DND-41 (cell line): Measurements from ENCODE around the gene SYNE1.

Experiments used
- ATAC-seq: fragments of 200-7000 bp; cut with Tn5 transposase; 3 replicates; pipeline ENCODE4 v1.9.1; 2021; ENCODE audit warnings: low read depth; ENCODE audit not compliant: insufficient read depth
- DNase-seq: peaks from one replicate; pipeline ENCODE4 v3.0.0-alpha.2; 2020
- H2AFZ ChIP-seq: 2 replicates; pipeline ENCODE4 v1.6.0; 2012; ENCODE audit warnings: low read depth, low read length
- H3K27ac ChIP-seq: 2 replicates; pipeline ENCODE4 v1.5.1; 2012; ENCODE audit warnings: low read length, inconsistent platforms
- H3K27me3 ChIP-seq: fragments of 200-600 bp; sonication (generic); 2 replicates; pipeline ENCODE4 v1.6.0; 2012; ENCODE audit warnings: low read length, mild to moderate bottlenecking, inconsistent platforms; ENCODE audit not compliant: insufficient read depth, poor library complexity
- H3K36me3 ChIP-seq: 2 replicates; pipeline ENCODE4 v1.5.1; 2012; ENCODE audit warnings: low read length, inconsistent platforms; ENCODE audit not compliant: insufficient read depth
- H3K4me1 ChIP-seq: 2 replicates; pipeline ENCODE4 v1.5.1; 2012; ENCODE audit warnings: mild to moderate bottlenecking, low read length; ENCODE audit not compliant: insufficient read depth
- H3K4me2 ChIP-seq: 2 replicates; pipeline ENCODE4 v1.6.0; 2012; ENCODE audit warnings: mild to moderate bottlenecking, moderate library complexity, low read length, inconsistent platforms; ENCODE audit not compliant: insufficient read depth
- H3K4me3 ChIP-seq, 2 experiments: fragments of 200-600 bp in 1 of 2; shearing (Covaris generic) in 1 of 2; 2 replicates each; pipeline ENCODE4 v1.5.1; 2012 to 2016; ENCODE audit warnings: inconsistent platforms in 2 of 2, low read length in 2 of 2, mild to moderate bottlenecking in 2 of 2, low read depth in 1 of 2, moderate library complexity in 1 of 2
- H3K79me2 ChIP-seq: 2 replicates; pipeline ENCODE4 v1.6.0; 2012; ENCODE audit warnings: low read length, inconsistent platforms; ENCODE audit not compliant: insufficient read depth
- H3K9ac ChIP-seq: 2 replicates; pipeline ENCODE4 v1.6.0; 2012; ENCODE audit warnings: low read depth, mild to moderate bottlenecking, inconsistent platforms, low read length, moderate library complexity
- H3K9me3 ChIP-seq: 2 replicates; pipeline ENCODE4 v1.5.1; 2012; ENCODE audit warnings: low read length, moderate library complexity, mild to moderate bottlenecking, inconsistent platforms; ENCODE audit not compliant: insufficient read depth, severe bottlenecking
- H4K20me1 ChIP-seq: 2 replicates; pipeline ENCODE4 v1.6.0; 2012; ENCODE audit warnings: low read length; ENCODE audit not compliant: insufficient read depth
- EZH2 ChIP-seq: IDR thresholded peaks from 3 replicates; pipeline ENCODE4 v1.6.1; 2012; ENCODE audit warnings: borderline replicate concordance, low read depth, mild to moderate bottlenecking, moderate library complexity, low read length, inconsistent platforms; ENCODE audit not compliant: severe bottlenecking
- TF ChIP-seq, protein P1 (sequence below): IDR thresholded peaks from 2 replicates; pipeline ENCODE4 v1.5.1; 2012; ENCODE audit warnings: borderline replicate concordance, low read length, moderate library complexity, mild to moderate bottlenecking; ENCODE audit not compliant: poor library complexity, severe bottlenecking; ENCODE audit errors: extremely low read depth

The SYNE1 gene

DNA sequence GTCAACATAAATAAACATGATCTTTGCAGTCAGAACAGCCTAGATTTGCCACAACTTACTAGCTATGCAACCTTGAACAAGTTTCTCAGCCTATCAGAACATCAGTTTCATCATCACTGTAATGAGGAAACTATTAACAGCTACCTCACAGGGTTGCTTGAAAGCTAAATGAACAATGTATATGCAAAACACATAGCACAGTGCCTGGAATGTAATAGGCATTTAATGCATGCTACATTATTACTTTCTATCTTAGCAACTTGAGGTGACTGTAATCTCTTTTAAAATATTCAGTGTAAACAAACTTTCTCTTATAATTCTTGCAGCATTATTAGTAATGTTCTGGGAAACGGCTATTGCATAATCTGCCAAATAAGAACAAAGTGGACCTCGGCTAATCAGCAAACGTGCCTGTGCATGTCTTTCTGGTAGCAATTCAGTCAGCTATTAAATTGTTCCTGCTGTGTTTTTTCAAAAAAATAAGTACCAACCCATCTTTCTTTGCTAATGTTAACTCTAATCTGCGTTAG, 61.5 kb downstream of the SYNE1 start:
- H2AFZ ChIP-seq = no peak overlapping the region
- H3K27me3 ChIP-seq = peaks cover 2% of the 10 kb centered on the region
- no peak for ATAC-seq
- no peaks in the 10 kb centered on the region for H3K79me2 ChIP-seq
- H3K27ac ChIP-seq = no peak overlapping the region
- no peaks in the 10 kb centered on the region for H3K4me1 ChIP-seq
- H3K36me3 ChIP-seq = no peaks in the 10 kb centered on the region
- no peak overlapping the region for H3K4me2 ChIP-seq
- TF ChIP-seq, protein P1, sequence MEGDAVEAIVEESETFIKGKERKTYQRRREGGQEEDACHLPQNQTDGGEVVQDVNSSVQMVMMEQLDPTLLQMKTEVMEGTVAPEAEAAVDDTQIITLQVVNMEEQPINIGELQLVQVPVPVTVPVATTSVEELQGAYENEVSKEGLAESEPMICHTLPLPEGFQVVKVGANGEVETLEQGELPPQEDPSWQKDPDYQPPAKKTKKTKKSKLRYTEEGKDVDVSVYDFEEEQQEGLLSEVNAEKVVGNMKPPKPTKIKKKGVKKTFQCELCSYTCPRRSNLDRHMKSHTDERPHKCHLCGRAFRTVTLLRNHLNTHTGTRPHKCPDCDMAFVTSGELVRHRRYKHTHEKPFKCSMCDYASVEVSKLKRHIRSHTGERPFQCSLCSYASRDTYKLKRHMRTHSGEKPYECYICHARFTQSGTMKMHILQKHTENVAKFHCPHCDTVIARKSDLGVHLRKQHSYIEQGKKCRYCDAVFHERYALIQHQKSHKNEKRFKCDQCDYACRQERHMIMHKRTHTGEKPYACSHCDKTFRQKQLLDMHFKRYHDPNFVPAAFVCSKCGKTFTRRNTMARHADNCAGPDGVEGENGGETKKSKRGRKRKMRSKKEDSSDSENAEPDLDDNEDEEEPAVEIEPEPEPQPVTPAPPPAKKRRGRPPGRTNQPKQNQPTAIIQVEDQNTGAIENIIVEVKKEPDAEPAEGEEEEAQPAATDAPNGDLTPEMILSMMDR = no peak
- H3K9me3 ChIP-seq = no peaks in the 10 kb centered on the region
- no peak overlapping the region for H3K4me3 ChIP-seq
- DNase-seq = no peak
- H3K9ac ChIP-seq = no peak overlapping the region
- no peaks in the 10 kb centered on the region for H4K20me1 ChIP-seq

DNA sequence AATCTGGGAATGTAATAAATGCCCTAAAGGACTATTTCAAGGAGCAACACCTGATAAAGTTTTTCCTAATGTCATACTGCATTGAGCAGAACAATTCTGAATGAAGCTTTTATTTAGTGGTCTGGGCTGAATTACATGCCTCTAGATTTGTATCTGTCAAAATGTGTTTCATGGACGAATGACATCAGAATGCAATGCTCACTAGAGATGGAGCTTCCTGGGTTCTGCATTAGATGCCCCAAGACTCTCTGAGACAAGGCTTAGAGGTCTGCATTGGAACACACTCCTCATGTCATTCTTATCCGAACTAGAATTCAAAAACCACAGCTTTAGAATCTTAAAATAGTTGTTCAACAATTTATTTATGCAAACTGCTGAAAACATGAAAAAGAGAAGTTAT, 62.0 kb downstream of the SYNE1 start:
- no peak overlapping the region for H3K4me2 ChIP-seq
- no peaks in the 10 kb centered on the region for H4K20me1 ChIP-seq
- peaks cover 2% of the 10 kb centered on the region for H3K27me3 ChIP-seq
- H2AFZ ChIP-seq = no peak overlapping the region
- ATAC-seq (no peak), DNase-seq (no peak)
- no peak overlapping the region for H3K9ac ChIP-seq
- no peak overlapping the region for H3K4me3 ChIP-seq
- no peaks in the 10 kb centered on the region for H3K79me2 ChIP-seq
- no peak overlapping the region for H3K27ac ChIP-seq
- H3K9me3 ChIP-seq = no peaks in the 10 kb centered on the region
- TF ChIP-seq, protein P1 = no peak
- no peak for TF ChIP-seq EZH2
- H3K36me3 ChIP-seq = no peaks in the 10 kb centered on the region
- H3K4me1 ChIP-seq = no peaks in the 10 kb centered on the region

DNA sequence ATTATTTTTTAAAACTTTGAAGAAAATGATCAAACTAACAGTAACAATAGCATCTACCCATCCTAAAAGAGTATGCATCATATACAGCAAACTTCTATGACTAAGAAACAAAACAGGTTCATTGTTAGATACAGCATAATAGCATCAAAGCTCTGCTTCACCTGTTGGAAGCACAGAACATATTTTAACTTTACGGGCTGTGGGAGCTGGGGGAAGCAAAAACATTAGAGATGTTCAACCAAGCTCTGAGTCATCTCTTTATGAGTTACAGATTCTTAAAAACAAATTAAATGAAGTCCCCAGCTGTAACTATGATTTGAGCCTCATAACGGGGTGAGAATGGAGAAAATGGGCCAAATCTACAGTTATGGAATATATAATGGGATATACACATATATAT, 63.4 kb downstream of the SYNE1 start:
- no peaks in the 10 kb centered on the region for H3K79me2 ChIP-seq
- peaks cover 2% of the 10 kb centered on the region for H3K27me3 ChIP-seq
- ATAC-seq (no peak), DNase-seq (no peak)
- no peak overlapping the region for H3K4me2 ChIP-seq
- H3K36me3 ChIP-seq = no peaks in the 10 kb centered on the region
- H3K9me3 ChIP-seq = no peaks in the 10 kb centered on the region
- H2AFZ ChIP-seq = no peak overlapping the region
- H4K20me1 ChIP-seq = no peaks in the 10 kb centered on the region
- no peaks in the 10 kb centered on the region for H3K4me1 ChIP-seq
- H3K4me3 ChIP-seq = no peak overlapping the region
- H3K27ac ChIP-seq = no peak overlapping the region
- TF ChIP-seq EZH2 = no peak
- TF ChIP-seq, protein P1 = no peak
- no peak overlapping the region for H3K9ac ChIP-seq
